ENCODE results near the gene NOD2. TPM values are rescaled to one million over a fixed set of nuclear protein-coding genes. Genes with fewer than 3 reads are reported as not detected.

The NOD2 gene
- 0.30 and 0.59 TPM in 2 replicates for total RNA-seq (ENCODE audit: low replicate concordance)

GRCh38 chr16:50692999-50693781 lies at the start of gene NOD2:
TSS of gene NOD2 (plus strand) at chr16:50693606. CDS start at chr16:50699496, 5,890 bp downstream.

GRCh38 chr16:50681021-50681885 lies 12.2 kb upstream of the NOD2 start, which contains the start of gene SNX20:
TSS of gene SNX20 (minus strand) at chr16:50681312. CDS start at chr16:50677526, 3,786 bp downstream.

GRCh38 chr16:50741781-50742575 lies 48.6 kb downstream of the NOD2 start, which contains the start of gene CYLD:
TSS of gene CYLD (plus strand) at chr16:50742086. CDS start at chr16:50749699, 7,613 bp downstream.

Other genes starting within 250 kb of the NOD2 start
- gene NKD1, start 145.2 kb upstream of the NOD2 start, total RNA-seq (ENCODE audit: low replicate concordance) = under 0.01 and 0.12 TPM in 2 replicates
- not detected in 2 replicates for gene SNX20, start 12.3 kb upstream of the NOD2 start, total RNA-seq (ENCODE audit: low replicate concordance)
- 28.4 and 32.6 TPM in 2 replicates for gene CYLD, start 48.5 kb downstream of the NOD2 start, total RNA-seq (ENCODE audit: low replicate concordance)

Measured in smooth muscle cell of the coronary artery (primary cell).